Endodermal cell (in vitro differentiated cells): ENCODE measurements around the gene TSSK1B. TPM values are rescaled to one million over a fixed set of nuclear protein-coding genes. Genes with fewer than 3 reads are reported as not detected.

ENCODE experiments used
- DNase-seq: peaks from one replicate; pipeline ENCODE4 v3.0.0-alpha.2; 2017
- H3K27ac ChIP-seq: 2 replicates; pipeline ENCODE4 v1.5.1; 2013; ENCODE audit warnings: mild to moderate bottlenecking, low read depth, low read length, moderate library complexity
- H3K27me3 ChIP-seq: 2 replicates; pipeline ENCODE4 v1.6.1; 2013; ENCODE audit warnings: mild to moderate bottlenecking, low read length, moderate library complexity; ENCODE audit not compliant: insufficient read depth, control insufficient read depth, poor library complexity, severe bottlenecking
- H3K36me3 ChIP-seq: 2 replicates; pipeline ENCODE4 v1.7.0; 2013; ENCODE audit warnings: mild to moderate bottlenecking, low read length, moderate library complexity; ENCODE audit not compliant: control insufficient read depth, insufficient read depth
- H3K4me1 ChIP-seq: one replicate; pipeline ENCODE4 v1.7.0; 2013; ENCODE audit warnings: low read length; ENCODE audit not compliant: control insufficient read depth, insufficient read depth
- H3K4me3 ChIP-seq: 2 replicates; pipeline ENCODE4 v1.5.1; 2013; ENCODE audit warnings: mild to moderate bottlenecking, low read length, moderate library complexity
- H3K9ac ChIP-seq: 2 replicates; pipeline ENCODE4 v1.6.1; 2013; ENCODE audit warnings: mild to moderate bottlenecking, low read length, moderate library complexity; ENCODE audit not compliant: poor library complexity, severe bottlenecking; ENCODE audit errors: extremely low read depth
- H3K9me3 ChIP-seq: 2 replicates; pipeline ENCODE4 v1.6.1; 2013; ENCODE audit warnings: mild to moderate bottlenecking, low read length, moderate library complexity; ENCODE audit not compliant: control insufficient read depth
- H3K27ac Mint-ChIP-seq: 2 replicates; pipeline ENCODE4 v1.8.0; 2020; ENCODE audit warnings: mixed read lengths
- H3K27me3 Mint-ChIP-seq: 2 replicates; pipeline ENCODE4 v1.8.0; 2021; ENCODE audit warnings: mild to moderate bottlenecking, mixed read lengths; ENCODE audit not compliant: insufficient read depth
- H3K36me3 Mint-ChIP-seq: 2 replicates; pipeline ENCODE4 v1.8.0; 2020; ENCODE audit warnings: low read depth, mixed read lengths
- H3K4me1 Mint-ChIP-seq: 2 replicates; pipeline ENCODE4 v1.8.0; 2020; ENCODE audit warnings: mixed read lengths
- H3K4me3 Mint-ChIP-seq: 2 replicates; pipeline ENCODE4 v1.8.0; 2020; ENCODE audit warnings: mild to moderate bottlenecking, moderate library complexity, mixed read lengths
- H3K9me3 Mint-ChIP-seq: 2 replicates; pipeline ENCODE4 v1.8.0; 2020; ENCODE audit warnings: mild to moderate bottlenecking, mixed read lengths
- CTCF ChIP-seq: fragments of 200-600 bp; sonication (generic); conservative IDR thresholded peaks from 2 replicates; pipeline ENCODE4 v1.5.0; 2021; ENCODE audit warnings: antibody characterized with exemption, mild to moderate bottlenecking
- WGBS, 2 experiments: methylation state at CpG; one replicate each; pipeline versions ENCODE4 v1.1.5 to v1.1.7; 2013; ENCODE audit warnings: missing lambda C conversion rate in 2 of 2, mixed read lengths in 1 of 2; ENCODE audit not compliant: insufficient coverage in 1 of 2, insufficient read length in 1 of 2; 5-methylcytosine and 5-hydroxymethylcytosine counted together
- total RNA-seq, 2 donors: library from RNA; stranded (reverse); fragmentation: NEBNext Ultra II Directional in 1 of 2; extraction: Animal tissue kit (Norgen Biotek cat#: 25700) in 1 of 2; gene quantifications; 2 replicates in 1 of 2; 3 replicates in 1 of 2; pipeline ENCODE4 v1.2.1, GENCODE V29; 2021

The TSSK1B gene
- total RNA-seq, 2 donors from 2014 or later = 0.11 TPM; not detected in 1

- peaks cover 5% of the 10 kb centered on the region for H3K27me3 Mint-ChIP-seq
- no peaks in the 10 kb centered on the region for H3K36me3 ChIP-seq
- H3K27ac Mint-ChIP-seq = no peak overlapping the region
- no peaks in the 10 kb centered on the region for H3K4me1 ChIP-seq
- no peaks in the 10 kb centered on the region for H3K9me3 Mint-ChIP-seq
- DNase-seq = no peak
- H3K4me3 Mint-ChIP-seq = no peak overlapping the region
- no peak for TF ChIP-seq CTCF
- WGBS, 2 experiments = 84 to 90% methylated on average over 6 to 21 of the region's 21 CpGs
- no peaks in the 10 kb centered on the region for H3K36me3 Mint-ChIP-seq
- H3K4me1 Mint-ChIP-seq = peaks cover 8% of the 10 kb centered on the region
- H3K9ac ChIP-seq = no peak overlapping the region
- no peaks in the 10 kb centered on the region for H3K9me3 ChIP-seq
- H3K27ac ChIP-seq = no peak overlapping the region
- no peak overlapping the region for H3K4me3 ChIP-seq
- no peaks in the 10 kb centered on the region for H3K27me3 ChIP-seq
These were observed 1.7 kb downstream of the TSSK1B start for GRCh38 chr5:113433071-113433470.

GRCh38 chr5:113427871-113428574 is 6.8 kb downstream of the TSSK1B start:
- H3K36me3 ChIP-seq = no peaks in the 10 kb centered on the region
- H3K27ac ChIP-seq = no peak overlapping the region
- no peak overlapping the region for H3K4me3 Mint-ChIP-seq
- H3K27ac Mint-ChIP-seq = no peak overlapping the region
- H3K9me3 Mint-ChIP-seq = no peaks in the 10 kb centered on the region
- H3K27me3 Mint-ChIP-seq = no peaks in the 10 kb centered on the region
- H3K4me3 ChIP-seq = no peak overlapping the region
- no peaks in the 10 kb centered on the region for H3K4me1 ChIP-seq
- no peak overlapping the region for H3K9ac ChIP-seq
- H3K36me3 Mint-ChIP-seq = no peaks in the 10 kb centered on the region
- H3K4me1 Mint-ChIP-seq = peaks cover 1% of the 10 kb centered on the region
- TF ChIP-seq CTCF = peak; percentile 54
- H3K27me3 ChIP-seq = no peaks in the 10 kb centered on the region
- WGBS, 2 experiments = 82 to 84% methylated on average over 2 to 3 of the region's 3 CpGs
- H3K9me3 ChIP-seq = no peaks in the 10 kb centered on the region
- no peak for DNase-seq

GRCh38 chr5:113425909-113426308 is 8.9 kb downstream of the TSSK1B start:
- Histone ChIP-seq H3K27ac (no peak overlapping the region), H3K9me3 (no peaks in the 10 kb centered on the region), H3K9ac (no peak overlapping the region), H3K4me1 (no peaks in the 10 kb centered on the region), H3K36me3 (no peaks in the 10 kb centered on the region), H3K27me3 (no peaks in the 10 kb centered on the region), H3K4me3 (no peak overlapping the region)
- Mint-ChIP-seq H3K9me3 (no peaks in the 10 kb centered on the region), H3K27ac (no peak overlapping the region), H3K36me3 (no peaks in the 10 kb centered on the region), H3K27me3 (no peaks in the 10 kb centered on the region), H3K4me1 (peaks cover 1% of the 10 kb centered on the region), H3K4me3 (no peak overlapping the region)
- WGBS, 2 experiments = 84 to 95% methylated on average over 3 of the region's 3 CpGs
- TF ChIP-seq CTCF = no peak
- no peak for DNase-seq
